Liver (tissue), 9 donors: ENCODE measurements around the gene VOPP1. TPM values are rescaled to one million over a fixed set of nuclear protein-coding genes. Genes with fewer than 3 reads are reported as not detected.

Source experiments
- DNase-seq: peaks from one replicate; pipeline ENCODE4 v3.0.0-alpha.2; 2017; ENCODE audit warnings: low spot score
- H3K27ac ChIP-seq, 2 donors: one replicate each; pipeline ENCODE4 v1.7.0; 2013; ENCODE audit warnings: inconsistent platforms in 2 of 2, low read length in 2 of 2, control low read depth in 1 of 2, low read depth in 1 of 2, mild to moderate bottlenecking in 1 of 2
- H3K27me3 ChIP-seq, 4 donors: one replicate each; pipeline versions ENCODE4 v1.6.1 to v1.7.0; 2013; ENCODE audit warnings: low read length in 3 of 4, inconsistent platforms in 1 of 4, mild to moderate bottlenecking in 1 of 4, moderate library complexity in 1 of 4; ENCODE audit not compliant: control insufficient read depth in 4 of 4, insufficient read depth in 4 of 4
- H3K36me3 ChIP-seq, 4 donors: one replicate each; pipeline versions ENCODE4 v1.6.1 to v1.7.0; 2013; ENCODE audit warnings: low read length in 3 of 4, mild to moderate bottlenecking in 3 of 4, low read depth in 1 of 4, moderate library complexity in 1 of 4; ENCODE audit not compliant: control insufficient read depth in 4 of 4, insufficient read depth in 3 of 4
- H3K4me1 ChIP-seq, 4 donors: one replicate each; pipeline versions ENCODE4 v1.6.1 to v1.7.0; 2013; ENCODE audit warnings: low read length in 3 of 4, mild to moderate bottlenecking in 3 of 4, moderate library complexity in 1 of 4; ENCODE audit not compliant: control insufficient read depth in 4 of 4, insufficient read depth in 4 of 4
- H3K4me3 ChIP-seq, 3 donors: one replicate each; pipeline versions ENCODE4 v1.6.1 to v1.7.0; 2013; ENCODE audit warnings: low read length in 3 of 3, control low read depth in 1 of 3, low read depth in 1 of 3, mild to moderate bottlenecking in 1 of 3
- H3K9ac ChIP-seq, 2 donors: one replicate each; pipeline ENCODE4 v1.7.0; 2013; ENCODE audit warnings: low read length in 2 of 2, mild to moderate bottlenecking in 2 of 2, moderate library complexity in 2 of 2, control low read depth in 1 of 2, low read depth in 1 of 2
- H3K9me3 ChIP-seq, 4 donors: one replicate each; pipeline versions ENCODE4 v1.6.1 to v1.7.0; 2013; ENCODE audit warnings: low read length in 3 of 4; ENCODE audit not compliant: control insufficient read depth in 4 of 4
- FOXA1 ChIP-seq: IDR thresholded peaks from 2 replicates; pipeline ENCODE4 v1.6.1; 2016; ENCODE audit warnings: antibody characterized with exemption
- FOXA2 ChIP-seq: IDR thresholded peaks from 2 replicates; pipeline ENCODE4 v1.6.1; 2016; ENCODE audit warnings: antibody characterized with exemption
- GABPA ChIP-seq, 2 donors: IDR thresholded peaks in 1 of 2; conservative IDR thresholded peaks in 1 of 2; 2 replicates each; pipeline ENCODE4 v1.6.1; 2016; ENCODE audit warnings: antibody characterized with exemption in 2 of 2, mild to moderate bottlenecking in 1 of 2, moderate library complexity in 1 of 2
- HNF4A ChIP-seq, 2 donors: conservative IDR thresholded peaks; 2 replicates each; pipeline ENCODE4 v1.6.1; 2016; ENCODE audit warnings: antibody characterized with exemption in 2 of 2, mild to moderate bottlenecking in 2 of 2
- JUND ChIP-seq, 2 donors: IDR thresholded peaks; 2 replicates each; pipeline ENCODE4 v1.6.1; 2016; ENCODE audit warnings: antibody characterized with exemption in 2 of 2
- NR2F2 ChIP-seq: IDR thresholded peaks from 2 replicates; pipeline ENCODE4 v1.6.1; 2016; ENCODE audit warnings: antibody characterized with exemption
- RXRA ChIP-seq, 2 donors: IDR thresholded peaks; 2 replicates each; pipeline ENCODE4 v1.6.1; 2017 to 2018; ENCODE audit warnings: antibody characterized with exemption in 2 of 2, mild to moderate bottlenecking in 1 of 2
- SP1 ChIP-seq: IDR thresholded peaks from 2 replicates; pipeline ENCODE4 v1.6.1; 2018; ENCODE audit warnings: antibody characterized with exemption, mild to moderate bottlenecking
- TAF1 ChIP-seq: conservative IDR thresholded peaks from 2 replicates; pipeline ENCODE4 v1.6.1; 2016; ENCODE audit warnings: antibody characterized with exemption, mild to moderate bottlenecking
- WGBS: extraction: QIAGEN DNeasy Blood & Tissue Kit; methylation state at CpG from one replicate; pipeline ENCODE4 v1.1.7; 2013; 5-methylcytosine and 5-hydroxymethylcytosine counted together
- polyA plus RNA-seq, 2 donors: library from polyadenylated mRNA; stranded (reverse) in 1 of 2; unstranded in 1 of 2; fragments of 200-250 nt in 1 of 2; fragments of >200 nt in 1 of 2; fragmentation: Nextera tagmentation in 1 of 2; extraction: Ambion mirVana in 1 of 2; gene quantifications; one replicate each; pipeline versions ENCODE4 v1.2.1 to v1.2.3, GENCODE V29; 2013 to 2015
- total RNA-seq, 2 donors: library from RNA; depleted of rRNA; stranded (reverse); fragments of >200 nt; gene quantifications; one replicate each; pipeline ENCODE4 v1.2.3, GENCODE V29; 2014
- TF ChIP-seq, protein P1 (sequence below): fragments of 150-350 bp; IDR thresholded peaks from 2 replicates; pipeline ENCODE4 v1.5.1; 2017; ENCODE audit warnings: improper control_type of control experiment, low read depth, low read length; ENCODE audit not compliant: missing input control
- TF ChIP-seq, protein P2 (sequence below): IDR thresholded peaks from 2 replicates; pipeline ENCODE4 v1.6.1; 2016; ENCODE audit warnings: antibody characterized with exemption
- TF ChIP-seq, protein P3 (sequence below): IDR thresholded peaks from 2 replicates; pipeline ENCODE4 v1.6.1; 2016; ENCODE audit warnings: antibody characterized with exemption, mild to moderate bottlenecking
- TF ChIP-seq, protein P4 (sequence below): IDR thresholded peaks from 2 replicates; pipeline ENCODE4 v1.6.1; 2016; ENCODE audit warnings: antibody characterized with exemption
- TF ChIP-seq, protein P5 (sequence below): IDR thresholded peaks from 2 replicates; pipeline ENCODE4 v1.6.1; 2016; ENCODE audit warnings: antibody characterized with exemption
- donor health status: healthy.
- donor health status: healthy.
- donor health status: healthy.
- donor health status: healthy.
- donor health status: healthy.

VOPP1 gene
- total and polyA plus RNA-seq, 4 donors, result 11.5 to 23.8 (median 21.7) TPM

DNA sequence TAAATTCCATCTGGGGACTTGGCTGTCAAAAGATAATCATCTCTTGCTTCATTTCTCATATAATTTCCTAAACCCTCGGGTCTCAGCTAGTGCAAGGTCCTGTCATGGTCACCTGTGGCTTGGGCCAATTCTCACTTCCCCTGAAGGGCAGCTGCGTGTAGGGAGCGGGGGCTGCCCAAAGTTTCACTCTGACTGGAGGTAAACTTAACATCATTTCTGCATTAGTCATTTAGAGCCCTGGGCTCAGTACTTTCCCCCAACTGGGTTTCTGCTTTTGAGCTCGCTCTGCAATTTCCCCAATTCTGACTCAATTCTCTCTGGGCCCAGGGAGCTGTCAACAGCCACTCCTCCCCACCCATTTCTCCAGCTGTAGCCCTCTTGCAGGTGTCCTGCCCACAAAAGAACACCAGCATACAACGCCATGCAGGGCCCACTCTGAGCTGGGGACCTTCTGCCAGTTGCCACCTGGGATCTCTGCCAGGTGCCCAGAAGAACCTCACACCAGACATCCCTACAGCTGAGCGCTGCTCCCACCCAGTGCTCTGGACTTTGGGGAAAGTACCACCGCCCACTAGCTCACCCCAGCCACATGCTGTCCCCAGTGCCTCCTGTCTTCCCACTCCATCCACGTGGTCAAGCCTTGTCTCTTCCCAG is 37.9 kb downstream of the VOPP1 start:
- no peak for DNase-seq
- no peaks in the 10 kb centered on the region for H3K27me3 ChIP-seq
- TF ChIP-seq, protein P1, sequence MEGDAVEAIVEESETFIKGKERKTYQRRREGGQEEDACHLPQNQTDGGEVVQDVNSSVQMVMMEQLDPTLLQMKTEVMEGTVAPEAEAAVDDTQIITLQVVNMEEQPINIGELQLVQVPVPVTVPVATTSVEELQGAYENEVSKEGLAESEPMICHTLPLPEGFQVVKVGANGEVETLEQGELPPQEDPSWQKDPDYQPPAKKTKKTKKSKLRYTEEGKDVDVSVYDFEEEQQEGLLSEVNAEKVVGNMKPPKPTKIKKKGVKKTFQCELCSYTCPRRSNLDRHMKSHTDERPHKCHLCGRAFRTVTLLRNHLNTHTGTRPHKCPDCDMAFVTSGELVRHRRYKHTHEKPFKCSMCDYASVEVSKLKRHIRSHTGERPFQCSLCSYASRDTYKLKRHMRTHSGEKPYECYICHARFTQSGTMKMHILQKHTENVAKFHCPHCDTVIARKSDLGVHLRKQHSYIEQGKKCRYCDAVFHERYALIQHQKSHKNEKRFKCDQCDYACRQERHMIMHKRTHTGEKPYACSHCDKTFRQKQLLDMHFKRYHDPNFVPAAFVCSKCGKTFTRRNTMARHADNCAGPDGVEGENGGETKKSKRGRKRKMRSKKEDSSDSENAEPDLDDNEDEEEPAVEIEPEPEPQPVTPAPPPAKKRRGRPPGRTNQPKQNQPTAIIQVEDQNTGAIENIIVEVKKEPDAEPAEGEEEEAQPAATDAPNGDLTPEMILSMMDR, result no peak
- no peak for TF ChIP-seq GABPA (IDR thresholded peaks at IDR 0.05 in 1 of 2, conservative IDR thresholded peaks at IDR 0.05 in 1 of 2)
- TF ChIP-seq TAF1, result no peak
- TF ChIP-seq, protein P2, sequence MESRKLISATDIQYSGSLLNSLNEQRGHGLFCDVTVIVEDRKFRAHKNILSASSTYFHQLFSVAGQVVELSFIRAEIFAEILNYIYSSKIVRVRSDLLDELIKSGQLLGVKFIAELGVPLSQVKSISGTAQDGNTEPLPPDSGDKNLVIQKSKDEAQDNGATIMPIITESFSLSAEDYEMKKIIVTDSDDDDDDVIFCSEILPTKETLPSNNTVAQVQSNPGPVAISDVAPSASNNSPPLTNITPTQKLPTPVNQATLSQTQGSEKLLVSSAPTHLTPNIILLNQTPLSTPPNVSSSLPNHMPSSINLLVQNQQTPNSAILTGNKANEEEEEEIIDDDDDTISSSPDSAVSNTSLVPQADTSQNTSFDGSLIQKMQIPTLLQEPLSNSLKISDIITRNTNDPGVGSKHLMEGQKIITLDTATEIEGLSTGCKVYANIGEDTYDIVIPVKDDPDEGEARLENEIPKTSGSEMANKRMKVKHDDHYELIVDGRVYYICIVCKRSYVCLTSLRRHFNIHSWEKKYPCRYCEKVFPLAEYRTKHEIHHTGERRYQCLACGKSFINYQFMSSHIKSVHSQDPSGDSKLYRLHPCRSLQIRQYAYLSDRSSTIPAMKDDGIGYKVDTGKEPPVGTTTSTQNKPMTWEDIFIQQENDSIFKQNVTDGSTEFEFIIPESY, result no peak
- TF ChIP-seq JUND (IDR thresholded peaks at IDR 0.05), result no peak
- TF ChIP-seq, protein P3, sequence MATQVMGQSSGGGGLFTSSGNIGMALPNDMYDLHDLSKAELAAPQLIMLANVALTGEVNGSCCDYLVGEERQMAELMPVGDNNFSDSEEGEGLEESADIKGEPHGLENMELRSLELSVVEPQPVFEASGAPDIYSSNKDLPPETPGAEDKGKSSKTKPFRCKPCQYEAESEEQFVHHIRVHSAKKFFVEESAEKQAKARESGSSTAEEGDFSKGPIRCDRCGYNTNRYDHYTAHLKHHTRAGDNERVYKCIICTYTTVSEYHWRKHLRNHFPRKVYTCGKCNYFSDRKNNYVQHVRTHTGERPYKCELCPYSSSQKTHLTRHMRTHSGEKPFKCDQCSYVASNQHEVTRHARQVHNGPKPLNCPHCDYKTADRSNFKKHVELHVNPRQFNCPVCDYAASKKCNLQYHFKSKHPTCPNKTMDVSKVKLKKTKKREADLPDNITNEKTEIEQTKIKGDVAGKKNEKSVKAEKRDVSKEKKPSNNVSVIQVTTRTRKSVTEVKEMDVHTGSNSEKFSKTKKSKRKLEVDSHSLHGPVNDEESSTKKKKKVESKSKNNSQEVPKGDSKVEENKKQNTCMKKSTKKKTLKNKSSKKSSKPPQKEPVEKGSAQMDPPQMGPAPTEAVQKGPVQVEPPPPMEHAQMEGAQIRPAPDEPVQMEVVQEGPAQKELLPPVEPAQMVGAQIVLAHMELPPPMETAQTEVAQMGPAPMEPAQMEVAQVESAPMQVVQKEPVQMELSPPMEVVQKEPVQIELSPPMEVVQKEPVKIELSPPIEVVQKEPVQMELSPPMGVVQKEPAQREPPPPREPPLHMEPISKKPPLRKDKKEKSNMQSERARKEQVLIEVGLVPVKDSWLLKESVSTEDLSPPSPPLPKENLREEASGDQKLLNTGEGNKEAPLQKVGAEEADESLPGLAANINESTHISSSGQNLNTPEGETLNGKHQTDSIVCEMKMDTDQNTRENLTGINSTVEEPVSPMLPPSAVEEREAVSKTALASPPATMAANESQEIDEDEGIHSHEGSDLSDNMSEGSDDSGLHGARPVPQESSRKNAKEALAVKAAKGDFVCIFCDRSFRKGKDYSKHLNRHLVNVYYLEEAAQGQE, result no peak
- no peak for TF ChIP-seq RXRA (IDR thresholded peaks at IDR 0.05)
- no peak for TF ChIP-seq HNF4A (conservative IDR thresholded peaks at IDR 0.05)
- TF ChIP-seq, protein P4, sequence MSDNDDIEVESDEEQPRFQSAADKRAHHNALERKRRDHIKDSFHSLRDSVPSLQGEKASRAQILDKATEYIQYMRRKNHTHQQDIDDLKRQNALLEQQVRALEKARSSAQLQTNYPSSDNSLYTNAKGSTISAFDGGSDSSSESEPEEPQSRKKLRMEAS, result no peak
- TF ChIP-seq, protein P5, sequence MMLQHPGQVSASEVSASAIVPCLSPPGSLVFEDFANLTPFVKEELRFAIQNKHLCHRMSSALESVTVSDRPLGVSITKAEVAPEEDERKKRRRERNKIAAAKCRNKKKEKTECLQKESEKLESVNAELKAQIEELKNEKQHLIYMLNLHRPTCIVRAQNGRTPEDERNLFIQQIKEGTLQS, result no peak
- no peak for TF ChIP-seq NR2F2
- TF ChIP-seq SP1, result no peak
- no peak overlapping the region for H3K4me3 ChIP-seq
- no peak overlapping the region for H3K9ac ChIP-seq
- no peaks in the 10 kb centered on the region for H3K9me3 ChIP-seq
- H3K36me3 ChIP-seq, result no peaks in the 10 kb centered on the region
- peaks cover 0 to 7% (median 0%) of the 10 kb centered on the region in 4 donors for H3K4me1 ChIP-seq
- peak overlapping the region in 1 of 2 donors; percentile 9 for H3K27ac ChIP-seq
- WGBS, result 80% methylated on average over 8 of the region's 8 CpGs

DNA sequence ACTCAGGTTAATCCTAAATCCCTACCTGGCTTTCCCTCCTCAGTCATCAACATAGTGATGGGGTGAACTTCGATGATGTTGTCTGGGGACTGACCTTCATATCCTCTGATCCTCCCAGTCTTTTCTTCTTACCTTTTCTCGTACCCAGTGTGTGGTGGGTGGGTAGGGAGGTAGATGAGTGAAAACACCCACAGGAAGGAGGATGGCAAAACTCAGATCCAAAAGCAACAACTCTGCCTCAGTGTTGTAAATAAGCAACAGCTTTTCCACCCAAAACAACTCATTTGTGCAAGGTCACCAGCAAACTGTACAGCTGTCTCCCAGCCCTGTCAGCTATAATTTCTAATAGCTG is 38.6 kb downstream of the VOPP1 start:
- Histone ChIP-seq H3K27ac (peak overlapping the region; percentile 4 to 15), H3K9me3 (no peaks in the 10 kb centered on the region), H3K27me3 (no peaks in the 10 kb centered on the region), H3K9ac (no peak overlapping the region), H3K4me1 (peaks cover 0 to 7% (median 0%) of the 10 kb centered on the region in 4 donors), H3K4me3 (no peak overlapping the region), H3K36me3 (no peaks in the 10 kb centered on the region)
- WGBS, result 82% methylated on average over 2 of the region's 2 CpGs
- DNase-seq, result no peak
- TF ChIP-seq, protein P5, result no peak
- TF ChIP-seq HNF4A (conservative IDR thresholded peaks at IDR 0.05) (no peak), SP1 (no peak), JUND (IDR thresholded peaks at IDR 0.05) (no peak), NR2F2 (no peak), TAF1 (no peak), FOXA1 (no peak), GABPA (IDR thresholded peaks at IDR 0.05 in 1 of 2, conservative IDR thresholded peaks at IDR 0.05 in 1 of 2) (no peak), RXRA (IDR thresholded peaks at IDR 0.05) (no peak), FOXA2 (no peak)
- TF ChIP-seq, protein P3, result no peak
- TF ChIP-seq, protein P1, result no peak
